DMS153 treated with DMSO at 0.1 percent for 48 hours (cell line): Measurements from ENCODE around the gene TGFB1I1.
"Not testable (repeated sequence)": the region's sequence is repeated elsewhere in the genome, so short reads cannot be mapped to it uniquely, and the experiment has no call there.

ENCODE experiments used
- DNase-seq: peaks from one replicate; lab custom pipeline; 2025; ENCODE audit not compliant: unreplicated experiment; lab: John Stamatoyannopoulos, UW

The TGFB1I1 gene

DNA sequence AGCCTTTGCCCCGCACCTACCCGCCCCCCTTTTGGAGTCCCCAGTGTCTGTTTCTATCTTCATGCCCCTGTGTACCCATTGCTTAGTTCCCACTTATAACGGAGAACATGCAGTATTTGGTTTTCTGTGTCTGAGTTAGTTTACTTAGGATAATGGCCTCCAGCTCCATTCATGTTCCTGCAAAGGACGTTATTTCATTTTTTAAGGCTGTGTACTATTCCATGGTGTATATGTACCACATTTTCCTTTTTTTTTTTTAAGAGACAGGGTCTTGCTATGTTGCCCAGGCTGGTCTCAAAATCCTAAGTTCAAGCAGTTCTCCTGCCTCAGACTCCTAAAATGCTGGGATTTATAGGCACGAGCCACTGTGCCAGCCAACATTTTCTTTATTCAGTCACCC, 4.1 kb upstream of the TGFB1I1 start:
- no peak for DNase-seq

DNA sequence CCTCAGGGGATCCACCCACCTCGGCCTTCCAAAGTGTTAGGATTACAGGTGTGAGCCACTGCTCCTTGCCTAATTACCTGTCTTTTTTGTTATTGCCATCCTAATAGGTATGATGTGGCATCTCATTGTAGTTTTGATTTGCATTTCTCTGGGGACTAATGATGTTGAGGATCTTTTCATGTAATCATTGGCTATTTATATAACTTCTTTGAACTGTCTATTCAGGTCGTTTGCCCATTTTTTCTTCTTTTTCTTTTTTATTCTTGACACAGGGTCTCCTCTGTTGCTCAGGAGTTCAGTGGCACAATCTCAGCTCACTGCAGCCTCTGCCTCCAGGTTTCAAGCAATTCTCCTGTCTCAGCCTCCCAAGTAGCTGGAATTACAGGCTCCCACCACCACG, 1.3 kb upstream of the TGFB1I1 start:
- no peak for DNase-seq

DNA sequence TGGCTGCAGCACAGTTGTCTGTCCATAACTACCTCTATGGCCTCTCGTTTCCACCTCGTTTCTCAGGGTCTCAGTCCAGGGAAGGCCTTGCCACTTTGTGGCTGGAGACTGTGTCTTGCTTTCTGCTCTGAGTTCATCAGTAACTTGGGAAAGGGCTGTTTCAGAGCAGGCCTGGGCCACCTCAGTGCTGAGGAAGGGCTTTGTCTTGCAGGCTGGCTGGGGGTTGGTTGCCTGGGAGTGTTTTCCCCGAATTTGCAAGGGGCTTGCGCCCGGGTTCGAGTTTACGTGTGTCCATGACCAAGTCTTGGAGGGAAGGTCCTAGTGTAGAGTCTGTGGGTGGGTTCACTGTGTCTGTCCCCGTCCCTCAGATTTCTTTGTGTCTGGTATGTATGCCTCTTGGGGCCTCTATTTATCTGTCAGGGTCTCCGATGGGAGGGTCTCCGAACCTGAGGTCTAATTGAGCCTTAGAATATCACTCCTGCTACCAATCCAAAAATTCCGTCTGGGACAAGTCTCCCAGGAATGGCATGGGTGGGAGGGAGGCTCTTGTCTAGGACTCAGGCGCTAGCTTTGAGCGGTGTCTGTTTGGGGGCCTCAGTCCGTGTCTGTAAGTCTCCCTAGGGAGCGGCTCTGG, 594 bp upstream of the TGFB1I1 start:
- no peak for DNase-seq

DNA sequence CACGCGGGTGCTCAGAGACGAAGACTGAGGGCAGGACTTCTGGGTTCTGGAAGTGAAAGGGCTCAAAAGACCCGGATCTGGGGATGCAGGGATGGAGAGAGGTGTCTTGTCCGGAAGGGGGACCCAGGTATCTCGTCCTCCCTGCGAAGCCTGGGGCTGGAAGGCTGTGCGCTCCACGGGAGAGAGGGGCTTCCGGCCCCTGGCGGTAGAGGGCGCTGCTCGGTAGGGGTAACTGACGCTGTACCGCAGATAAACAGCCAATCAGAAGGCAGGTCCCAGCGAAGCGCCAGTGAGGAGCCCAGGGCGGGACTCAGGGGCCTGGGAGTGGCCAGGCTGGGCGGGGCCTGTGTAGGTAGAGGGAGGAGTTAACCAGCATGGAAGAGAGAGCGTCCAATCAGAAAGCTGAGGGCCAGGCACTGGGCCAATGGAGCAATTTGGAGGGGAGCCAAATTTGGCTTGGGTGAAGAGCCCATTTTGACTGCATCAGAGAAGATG, 804 bp downstream of the TGFB1I1 start:
- DNase-seq, result no peak

DNA sequence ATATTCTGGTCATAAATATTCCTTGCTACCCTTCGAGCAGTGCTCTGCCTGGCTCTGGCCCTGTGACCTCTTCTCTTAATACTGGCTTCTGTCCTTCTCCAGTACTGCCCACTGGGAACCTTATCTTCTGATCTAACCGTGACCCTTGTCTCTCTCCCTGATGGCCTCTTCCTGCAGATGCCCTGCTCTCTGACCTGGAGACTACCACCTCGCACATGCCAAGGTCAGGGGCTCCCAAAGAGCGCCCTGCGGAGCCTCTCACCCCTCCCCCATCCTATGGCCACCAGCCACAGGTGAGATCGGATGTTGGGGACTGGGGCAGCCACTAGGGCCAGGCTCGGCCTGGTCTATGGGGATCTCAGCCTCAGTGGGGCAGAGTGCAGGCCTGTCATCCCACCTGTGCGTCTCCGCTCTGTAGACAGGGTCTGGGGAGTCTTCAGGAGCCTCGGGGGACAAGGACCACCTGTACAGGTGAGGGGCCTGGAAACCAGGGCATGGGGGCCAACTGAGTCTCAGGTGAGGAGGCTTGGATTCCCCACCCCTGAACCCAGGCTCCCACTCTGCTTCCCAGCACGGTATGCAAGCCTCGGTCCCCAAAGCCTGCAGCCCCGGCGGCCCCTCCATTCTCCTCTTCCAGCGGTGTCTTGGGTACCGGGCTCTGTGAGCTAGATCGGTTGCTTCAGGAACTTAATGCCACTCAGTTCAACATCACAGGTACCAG, 1.5 kb downstream of the TGFB1I1 start:
- DNase-seq, result no peak

DNA sequence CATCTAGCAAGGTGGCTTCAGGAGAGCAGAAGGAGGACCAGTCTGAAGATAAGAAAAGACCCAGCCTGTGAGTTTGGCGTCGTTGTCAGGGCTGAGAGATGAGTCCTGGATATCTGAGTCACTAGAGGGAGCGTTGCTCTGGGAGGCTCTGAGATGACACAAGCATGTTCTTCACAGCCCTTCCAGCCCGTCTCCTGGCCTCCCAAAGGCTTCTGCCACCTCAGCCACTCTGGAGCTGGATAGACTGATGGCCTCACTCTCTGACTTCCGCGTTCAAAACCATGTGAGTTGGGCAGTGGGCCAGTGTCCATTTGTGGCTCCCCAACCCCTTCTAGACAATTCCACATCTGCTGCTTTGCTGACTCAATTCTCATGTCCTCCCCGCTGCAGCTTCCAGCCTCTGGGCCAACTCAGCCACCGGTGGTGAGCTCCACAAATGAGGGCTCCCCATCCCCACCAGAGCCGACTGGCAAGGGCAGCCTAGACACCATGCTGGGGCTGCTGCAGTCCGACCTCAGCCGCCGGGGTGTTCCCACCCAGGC, 2.3 kb downstream of the TGFB1I1 start:
- no peak for DNase-seq

GRCh38 chr16:31474773-31475738, 3.1 kb downstream of the TGFB1I1 start:
- DNase-seq, result no peak

DNA sequence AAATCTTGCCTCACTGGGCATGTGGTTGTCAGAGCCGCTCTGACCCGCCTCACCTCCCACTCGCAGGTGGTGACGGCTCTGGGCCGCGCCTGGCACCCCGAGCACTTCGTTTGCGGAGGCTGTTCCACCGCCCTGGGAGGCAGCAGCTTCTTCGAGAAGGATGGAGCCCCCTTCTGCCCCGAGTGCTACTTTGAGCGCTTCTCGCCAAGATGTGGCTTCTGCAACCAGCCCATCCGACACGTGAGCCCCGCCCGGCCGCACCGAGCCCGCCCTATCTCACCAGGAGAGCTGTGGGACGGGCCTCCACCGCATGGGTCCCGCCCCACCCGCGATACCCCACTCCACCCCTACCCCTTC, 4.0 kb downstream of the TGFB1I1 start:
- DNase-seq, result no peak

- no peak for DNase-seq
Measured at GRCh38 chr16:31476303-31477219, 4.6 kb downstream of the TGFB1I1 start.

GRCh38 chr16:31477220-31478216, 5.6 kb downstream of the TGFB1I1 start:
- no peak for DNase-seq

- DNase-seq, result no peak
Measured at GRCh38 chr16:31478956-31479355, 7.0 kb downstream of the TGFB1I1 start.

DNA sequence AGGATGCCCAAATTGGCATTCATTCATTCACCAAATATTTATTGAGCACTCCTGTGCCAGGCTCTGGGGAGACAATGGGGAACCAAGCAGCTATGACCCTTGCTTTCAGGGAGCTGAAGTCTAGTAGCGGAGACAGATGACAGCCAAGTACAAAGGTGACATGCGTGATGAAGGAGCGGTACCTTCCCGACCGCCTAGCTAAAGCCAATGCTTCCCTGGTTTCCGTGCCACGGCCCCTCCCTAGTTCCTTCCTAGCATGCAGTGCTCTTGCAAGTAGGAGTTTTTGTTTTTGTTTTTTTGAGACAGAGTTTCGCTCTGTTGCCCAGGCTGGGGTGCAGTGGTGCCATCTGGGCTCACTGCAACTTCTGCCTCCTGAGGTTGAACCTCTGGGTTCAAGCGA, 7.8 kb downstream of the TGFB1I1 start:
- no peak for DNase-seq

DNA sequence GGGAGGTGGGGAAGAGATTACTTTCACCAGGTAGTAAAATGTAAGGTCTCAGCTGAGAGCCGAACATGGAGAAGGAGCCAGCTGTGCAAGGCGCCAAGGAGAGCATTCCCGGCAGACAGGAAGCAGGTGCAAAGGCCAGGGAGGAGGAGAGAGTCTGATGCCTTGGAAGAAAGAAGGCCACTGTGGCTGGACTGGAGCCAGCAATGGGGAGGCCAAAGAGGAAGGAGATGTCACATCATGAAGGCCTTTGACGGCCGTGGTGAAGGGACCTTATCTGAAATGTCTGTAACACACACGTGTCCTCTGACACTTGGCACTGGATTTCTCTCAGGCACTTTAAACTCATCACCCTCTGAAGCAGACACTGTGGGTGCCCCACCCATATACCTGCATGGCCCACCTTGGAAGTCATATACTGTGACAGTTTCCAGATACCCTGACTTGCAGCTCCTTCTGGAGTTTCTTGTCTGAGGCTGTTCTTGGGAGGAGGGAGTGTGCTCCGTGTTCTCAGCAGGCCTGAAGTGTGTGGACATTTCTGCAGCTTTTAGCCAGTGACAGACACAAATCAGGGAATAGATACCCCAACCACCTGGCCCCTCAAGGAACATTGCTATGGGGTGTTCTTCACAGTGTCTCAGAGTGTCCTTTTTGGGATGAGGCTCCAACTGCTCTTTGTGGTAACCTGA, 9.0 kb downstream of the TGFB1I1 start:
- no peak for DNase-seq

DNA sequence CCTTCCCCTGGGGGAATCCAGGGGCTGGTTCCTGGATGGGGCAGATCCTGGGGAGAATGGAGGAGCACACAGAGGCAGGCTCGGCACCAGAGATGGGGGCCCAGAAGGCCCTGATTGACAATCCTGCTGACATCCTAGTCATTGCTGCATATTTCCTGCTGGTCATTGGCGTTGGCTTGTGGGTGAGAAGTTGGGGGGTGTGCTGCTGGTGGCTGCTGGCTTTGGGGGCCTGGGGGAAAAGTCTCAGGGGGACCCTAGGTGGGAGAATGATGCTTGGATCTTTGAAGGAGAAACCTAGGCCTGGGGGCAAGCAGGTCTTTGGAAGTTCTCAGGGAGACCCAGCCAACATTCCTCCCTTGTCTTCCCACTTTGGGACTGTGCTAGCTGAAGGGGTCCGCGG, 11.1 kb downstream of the TGFB1I1 start, which contains the start of gene SLC5A2:
SLC5A2 (plus strand) TSS at position 43 of the 400 bp plus-strand sequence; CDS start at position 57, 14 bp downstream.
- no peak for DNase-seq

DNA sequence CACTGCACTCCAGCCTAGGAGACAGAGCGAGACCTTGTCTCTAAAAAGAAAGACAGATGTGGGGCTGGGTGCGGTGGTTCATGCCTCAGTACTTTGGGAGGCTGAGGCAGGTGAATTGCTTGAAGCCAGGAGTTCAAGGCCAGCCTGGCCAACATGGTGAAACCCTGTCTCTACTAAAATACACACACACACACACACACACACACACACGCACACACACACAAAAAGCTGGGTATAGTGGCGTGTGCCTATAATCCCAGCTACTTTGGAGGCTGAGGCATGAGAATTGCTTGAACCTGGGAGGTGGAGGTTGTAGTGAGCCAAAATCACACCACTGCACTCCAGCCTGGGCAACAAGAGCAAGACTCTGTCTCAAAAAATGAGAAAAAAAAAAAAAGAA, 12.1 kb downstream of the TGFB1I1 start:
- not testable (repeated sequence) for DNase-seq

DNA sequence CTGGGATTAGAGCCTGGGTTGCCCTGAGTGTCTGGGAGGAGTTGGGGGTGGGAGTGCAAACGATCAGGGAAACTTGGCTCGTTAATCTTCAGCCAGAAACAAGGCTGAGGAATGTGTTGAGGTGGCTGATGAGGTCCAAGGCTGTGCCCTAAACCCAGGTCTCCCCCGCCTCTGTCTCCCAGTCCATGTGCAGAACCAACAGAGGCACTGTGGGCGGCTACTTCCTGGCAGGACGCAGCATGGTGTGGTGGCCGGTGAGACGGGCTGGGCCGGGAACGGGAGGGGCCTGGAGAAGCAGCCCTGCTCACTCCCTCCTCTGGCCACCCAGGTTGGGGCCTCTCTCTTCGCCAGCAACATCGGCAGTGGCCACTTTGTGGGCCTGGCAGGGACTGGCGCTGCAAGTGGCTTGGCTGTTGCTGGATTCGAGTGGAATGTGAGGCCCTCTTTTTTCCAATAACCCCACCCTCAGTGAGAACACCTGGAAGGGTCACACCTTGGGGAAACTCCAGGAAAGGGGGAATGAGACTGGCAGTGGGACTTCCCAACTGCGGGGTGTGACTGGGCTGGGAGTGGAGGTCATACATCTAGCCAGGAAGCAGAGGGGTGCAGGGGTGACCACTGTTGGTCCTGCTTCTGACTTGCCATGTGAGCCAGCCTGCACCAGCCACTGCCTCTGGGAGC, 12.7 kb downstream of the TGFB1I1 start:
- DNase-seq, result no peak

DNA sequence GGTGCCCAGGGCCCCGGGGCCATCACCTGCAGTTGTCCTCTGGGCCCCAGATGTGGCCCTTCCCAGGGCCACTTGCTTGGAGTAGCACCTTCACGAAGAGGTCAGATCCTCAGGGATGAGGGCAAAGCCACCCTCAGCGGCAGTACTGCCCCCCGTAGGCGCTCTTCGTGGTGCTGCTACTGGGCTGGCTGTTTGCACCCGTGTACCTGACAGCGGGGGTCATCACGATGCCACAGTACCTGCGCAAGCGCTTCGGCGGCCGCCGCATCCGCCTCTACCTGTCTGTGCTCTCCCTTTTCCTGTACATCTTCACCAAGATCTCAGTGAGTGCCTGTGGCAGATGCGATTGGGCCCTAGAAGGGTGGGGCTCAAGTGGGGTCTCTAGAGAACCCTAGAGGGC, 13.6 kb downstream of the TGFB1I1 start:
- DNase-seq, result no peak

GRCh38 chr16:31486045-31486444, 14.1 kb downstream of the TGFB1I1 start:
- DNase-seq, result no peak
